Common myeloid progenitor, CD34-positive (primary cell): ENCODE measurements around the gene MYL3.
"Not testable (repeated sequence)": the region's sequence is repeated elsewhere in the genome, so short reads cannot be mapped to it uniquely, and the experiment has no call there.

ENCODE experiments used
- CTCF ChIA-PET: fragments of 350-600 bp; sonication (Branson Sonifier 250); formaldehyde crosslinking; loops from one replicate; lab custom pipeline; 2021; ENCODE audit warnings: antibody characterized with exemption; lab: Charles Lee
- POLR2A ChIA-PET: fragments of 350-600 bp; sonication (Branson Sonifier 250); formaldehyde crosslinking; loops from one replicate; lab custom pipeline; 2021; ENCODE audit warnings: antibody characterized with exemption; lab: Charles Lee
- DNase-seq, 3 donors: peaks; one replicate each; pipeline versions ENCODE4 v3.0.0 to v3.0.0-alpha.2; 2013
- H3K27ac ChIP-seq, 2 experiments: 1 replicate in 1 of 2; 2 replicates in 1 of 2; pipeline ENCODE4 v1.7.0; 2013; ENCODE audit warnings: inconsistent platforms in 2 of 2, low read length in 2 of 2, mild to moderate bottlenecking in 2 of 2, low read depth in 1 of 2, moderate library complexity in 1 of 2; ENCODE audit not compliant: severe bottlenecking in 2 of 2, insufficient read depth in 1 of 2, poor library complexity in 1 of 2
- H3K27me3 ChIP-seq, 5 experiments: replicated peaks in 2 of 5; 1 replicate in 3 of 5; 2 replicates in 2 of 5; pipeline versions ENCODE4 v1.6.1 to v1.7.0; 2013; ENCODE audit warnings: low read length in 4 of 5, mild to moderate bottlenecking in 2 of 5, moderate library complexity in 2 of 5, inconsistent platforms in 1 of 5; ENCODE audit not compliant: insufficient read depth in 5 of 5, control insufficient read depth in 4 of 5
- H3K36me3 ChIP-seq, 4 experiments: 1 replicate in 2 of 4; 2 replicates in 2 of 4; pipeline versions ENCODE4 v1.6.1 to v1.7.0; 2013; ENCODE audit warnings: low read length in 3 of 4, control low read depth in 1 of 4, mild to moderate bottlenecking in 1 of 4; ENCODE audit not compliant: control insufficient read depth in 4 of 4, insufficient read depth in 4 of 4
- H3K4me1 ChIP-seq, 4 experiments: 1 replicate in 3 of 4; 2 replicates in 1 of 4; pipeline versions ENCODE4 v1.6.1 to v1.7.1; 2013; ENCODE audit warnings: low read length in 3 of 4, mild to moderate bottlenecking in 3 of 4, control low read depth in 1 of 4, inconsistent platforms in 1 of 4, moderate library complexity in 1 of 4; ENCODE audit not compliant: control insufficient read depth in 4 of 4, insufficient read depth in 4 of 4; ENCODE audit errors: control extremely low read depth in 1 of 4
- H3K4me3 ChIP-seq, 7 experiments: 1 replicate in 4 of 7; 2 replicates in 3 of 7; pipeline versions ENCODE4 v1.5.1 to v1.7.0; 2013; ENCODE audit warnings: mild to moderate bottlenecking in 7 of 7, low read length in 6 of 7, moderate library complexity in 6 of 7, inconsistent platforms in 2 of 7, low read depth in 2 of 7, control low read depth in 1 of 7; ENCODE audit not compliant: insufficient read depth in 4 of 7, control insufficient read depth in 1 of 7; ENCODE audit errors: extremely low read depth in 1 of 7
- H3K9me3 ChIP-seq, 5 experiments: 1 replicate in 4 of 5; 2 replicates in 1 of 5; pipeline versions ENCODE4 v1.6.1 to v1.7.1; 2013; ENCODE audit warnings: low read length in 4 of 5, mild to moderate bottlenecking in 2 of 5, inconsistent platforms in 1 of 5, low read depth in 1 of 5, moderate library complexity in 1 of 5; ENCODE audit not compliant: control insufficient read depth in 4 of 5, insufficient read depth in 2 of 5; ENCODE audit errors: control extremely low read depth in 1 of 5
- WGBS: methylation state at CpG from one replicate; pipeline ENCODE4 v1.1.5; 2013; ENCODE audit not compliant: insufficient coverage; 5-methylcytosine and 5-hydroxymethylcytosine counted together

Gene MYL3

DNA sequence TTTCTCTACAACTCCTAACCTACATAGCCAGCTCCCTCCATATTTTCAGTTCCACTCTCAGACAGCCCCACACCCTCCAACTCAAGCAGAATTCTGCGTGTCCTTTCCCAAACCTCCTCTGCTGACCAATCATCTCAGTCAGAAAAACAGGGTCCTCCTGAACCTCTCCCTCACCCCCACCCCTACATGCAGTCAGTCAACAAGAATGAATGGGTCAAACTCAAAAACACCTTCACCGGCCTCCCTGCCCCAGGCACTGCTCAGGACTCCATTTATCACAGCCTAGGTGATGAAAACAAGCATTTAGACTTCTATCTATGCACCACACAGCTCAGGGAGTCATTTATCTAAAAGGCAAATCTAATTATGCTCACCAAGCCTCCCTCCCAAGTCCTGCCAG lies 32.4 kb downstream of the MYL3 start:
- Histone ChIP-seq H3K4me1 (no peaks in the 10 kb centered on the region), H3K27ac (no peak overlapping the region), H3K36me3 (no peaks in the 10 kb centered on the region), H3K9me3 (no peaks in the 10 kb centered on the region), H3K4me3 (no peak overlapping the region), H3K27me3 (no peaks in the 10 kb centered on the region)
- ChIA-PET CTCF (no interaction called here), POLR2A (no interaction called here)
- WGBS, result 100% methylated on average over 2 of the region's 2 CpGs
- DNase-seq, result no peak

DNA sequence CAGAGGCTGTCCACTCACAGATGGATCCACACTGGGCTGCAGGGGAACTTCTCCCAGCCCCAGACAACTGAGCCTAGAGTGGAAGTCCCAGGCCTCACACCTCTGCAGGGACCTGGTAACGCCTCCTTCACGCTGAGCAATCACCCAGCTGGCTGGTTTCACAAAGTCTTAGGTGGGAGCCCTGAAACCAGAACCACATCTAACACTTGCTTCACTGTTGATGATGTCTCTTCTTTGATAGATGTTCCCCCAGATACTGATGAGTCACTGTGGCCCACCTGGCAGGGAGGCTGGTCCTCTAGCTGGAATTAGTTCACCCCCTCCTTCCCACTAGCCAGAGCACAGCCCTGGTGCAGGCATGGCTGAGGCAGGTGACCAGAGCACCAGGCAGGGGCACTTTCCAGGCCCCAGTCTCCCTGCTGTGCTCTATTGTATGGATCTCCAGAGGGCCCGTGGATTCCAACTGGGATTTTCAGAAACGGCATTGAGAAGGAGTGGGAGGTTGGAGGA lies 33.5 kb downstream of the MYL3 start:
- no peak overlapping the region for H3K4me3 ChIP-seq
- no peak for DNase-seq
- no peak overlapping the region for H3K27ac ChIP-seq
- H3K27me3 ChIP-seq, result no peaks in the 10 kb centered on the region
- 96% methylated on average over 4 of the region's 4 CpGs for WGBS
- no peaks in the 10 kb centered on the region for H3K9me3 ChIP-seq
- CTCF ChIA-PET, result no interaction called here
- POLR2A ChIA-PET, result no interaction called here
- H3K4me1 ChIP-seq, result no peaks in the 10 kb centered on the region
- H3K36me3 ChIP-seq, result no peaks in the 10 kb centered on the region

DNA sequence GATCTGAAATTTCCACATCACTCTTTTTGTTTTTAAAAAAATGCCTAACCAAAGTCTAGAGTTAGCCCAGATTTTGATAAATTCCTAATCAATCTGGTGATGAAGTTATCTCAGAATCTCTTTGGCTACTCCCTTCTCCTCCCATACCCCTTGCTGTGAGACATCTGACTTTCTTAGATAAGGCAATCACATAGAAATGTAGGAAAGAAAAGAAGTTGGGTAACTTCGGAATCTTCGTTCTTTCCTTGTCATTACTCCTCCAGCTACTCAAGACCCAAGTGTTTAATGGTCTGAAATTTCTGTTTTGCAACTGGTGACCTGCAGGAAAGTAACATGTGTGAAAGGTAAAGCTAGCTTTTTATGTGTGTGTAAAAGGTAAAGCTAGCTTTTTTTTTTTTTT lies 37.8 kb downstream of the MYL3 start:
- DNase-seq, result no peak
- Histone ChIP-seq H3K9me3 (peaks cover 0 to 19% (median 12%) of the 10 kb centered on the region in 5 experiments), H3K4me3 (no peak overlapping the region), H3K36me3 (no peaks in the 10 kb centered on the region), H3K27ac (no peak overlapping the region), H3K27me3 (no peaks in the 10 kb centered on the region), H3K4me1 (no peaks in the 10 kb centered on the region)
- CTCF ChIA-PET, result no interaction called here
- POLR2A ChIA-PET, result no interaction called here
- no CpG with 5 or more reads among the region's 2 CpGs for WGBS

DNA sequence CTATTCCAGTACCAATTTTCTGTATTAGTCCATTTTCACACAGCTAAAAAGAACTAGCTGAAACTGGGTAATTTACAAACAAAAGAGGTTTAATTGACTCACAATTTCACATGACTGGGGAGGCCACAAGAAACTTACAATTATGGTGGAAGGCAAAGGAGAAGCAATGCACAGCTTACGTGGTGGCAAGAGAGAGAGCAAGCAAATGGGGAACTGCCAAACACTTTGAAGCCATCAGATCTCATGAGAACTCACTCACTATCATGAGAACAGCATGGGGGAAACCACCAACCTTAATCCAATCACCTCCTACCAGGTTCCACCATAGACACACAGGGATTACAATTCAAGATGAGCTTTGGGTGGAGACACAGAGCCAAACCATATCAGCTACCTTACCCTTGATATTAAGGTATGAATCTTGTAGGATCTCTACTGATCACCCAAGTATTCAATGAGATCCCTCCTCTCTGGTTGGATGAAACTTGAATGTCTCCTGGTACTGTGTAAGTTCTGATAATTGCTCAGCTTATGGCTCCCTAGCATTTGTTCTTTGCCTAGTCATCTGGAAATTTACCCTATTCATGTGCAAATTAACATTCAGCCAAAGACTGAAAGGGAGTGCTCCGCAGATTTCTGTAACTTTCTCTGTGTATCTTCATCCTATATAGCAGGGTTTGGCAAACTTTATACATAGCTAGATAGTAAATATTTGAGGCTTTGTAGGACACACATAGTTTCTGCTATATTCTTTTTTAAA lies 38.9 kb downstream of the MYL3 start:
- Histone ChIP-seq H3K27ac (no peak overlapping the region), H3K27me3 (no peaks in the 10 kb centered on the region), H3K4me3 (no peak overlapping the region), H3K4me1 (no peaks in the 10 kb centered on the region), H3K36me3 (no peaks in the 10 kb centered on the region), H3K9me3 (peaks cover 0 to 19% (median 12%) of the 10 kb centered on the region in 5 experiments)
- POLR2A ChIA-PET, result no interaction called here
- DNase-seq, result no peak
- CTCF ChIA-PET, result no interaction called here
- WGBS, result no CpG with 5 or more reads among the region's 2 CpGs

DNA sequence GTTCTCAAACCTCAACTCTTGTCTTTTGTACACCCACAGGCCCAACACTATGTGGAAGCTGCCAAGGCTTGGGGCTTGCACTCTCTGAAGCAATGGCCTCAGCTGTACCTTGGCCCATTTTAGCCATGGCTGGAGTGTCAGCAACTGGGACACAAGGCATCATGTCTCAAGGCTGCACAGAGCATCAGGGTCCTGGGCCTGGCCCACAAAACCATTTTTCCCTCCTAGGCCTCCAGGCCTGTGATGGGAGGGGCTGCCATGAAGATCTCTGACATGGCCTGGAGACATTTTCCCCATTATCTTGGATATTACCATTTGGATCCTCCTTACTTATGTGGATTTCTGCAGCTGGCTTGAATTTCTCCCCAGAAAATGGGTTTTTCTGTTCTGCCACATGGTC lies 39.9 kb downstream of the MYL3 start:
- H3K27ac ChIP-seq, POLR2A ChIA-PET, DNase-seq: not testable (repeated sequence)

DNA sequence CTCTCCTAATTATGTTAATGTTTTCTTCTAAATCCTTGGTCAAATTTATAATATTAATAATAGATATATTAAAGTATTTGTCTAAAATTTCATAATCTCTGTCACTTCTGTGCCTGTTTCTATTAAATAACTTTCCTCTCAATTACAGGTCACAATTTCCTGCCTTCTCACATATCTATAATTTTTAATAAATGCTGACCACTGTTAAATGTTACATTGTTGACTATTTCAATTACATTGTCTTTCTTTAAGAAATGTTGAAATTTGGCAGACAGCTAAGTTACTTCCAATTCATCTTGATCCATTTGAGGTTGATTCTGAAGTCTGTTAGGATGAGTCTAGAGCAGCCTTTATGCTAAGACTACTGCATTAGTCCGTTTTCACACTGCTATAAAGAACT lies 41.7 kb downstream of the MYL3 start:
- no peak for DNase-seq
- ChIA-PET POLR2A (no interaction called here), CTCF (no interaction called here)
- H3K4me1 ChIP-seq, result no peaks in the 10 kb centered on the region
- H3K27me3 ChIP-seq, result no peaks in the 10 kb centered on the region
- H3K36me3 ChIP-seq, result no peaks in the 10 kb centered on the region
- H3K27ac ChIP-seq, result no peak overlapping the region
- WGBS, result no CpG with 5 or more reads among the region's 1 CpG
- H3K9me3 ChIP-seq, result peaks cover 0 to 19% (median 12%) of the 10 kb centered on the region in 5 experiments
- no peak overlapping the region for H3K4me3 ChIP-seq

More for the DNA sequence above, 39.9 kb downstream of the MYL3 start:
- H3K4me1 ChIP-seq, CTCF ChIA-PET, H3K27me3 ChIP-seq, H3K36me3 ChIP-seq, H3K4me3 ChIP-seq: not testable (repeated sequence)
- peaks cover 0 to 19% (median 12%) of the 10 kb centered on the region in 5 experiments for H3K9me3 ChIP-seq

DNA sequence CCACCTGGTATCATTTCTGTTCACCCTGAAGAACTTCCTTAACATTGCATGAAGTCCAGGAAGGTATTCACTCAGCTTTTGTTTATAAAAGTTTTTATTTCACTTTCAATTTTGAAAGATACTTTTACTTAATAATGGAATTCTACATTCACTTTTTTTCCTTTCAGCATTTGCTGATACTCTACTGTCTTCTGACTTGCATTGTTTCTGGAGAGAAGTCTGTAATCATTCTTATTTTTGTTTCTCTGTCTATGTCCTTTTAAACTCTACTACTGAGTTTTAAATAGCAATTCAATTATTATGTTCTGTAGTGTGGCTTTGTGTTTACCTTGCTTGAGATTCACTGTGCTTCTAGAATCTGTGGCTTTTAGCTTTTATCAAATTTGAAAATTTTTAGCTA lies 42.4 kb downstream of the MYL3 start:
- Histone ChIP-seq H3K36me3 (no peaks in the 10 kb centered on the region), H3K4me3 (no peak overlapping the region), H3K9me3 (peaks cover 0 to 19% (median 12%) of the 10 kb centered on the region in 5 experiments), H3K27me3 (no peaks in the 10 kb centered on the region), H3K27ac (no peak overlapping the region), H3K4me1 (no peaks in the 10 kb centered on the region)
- POLR2A ChIA-PET, result no interaction called here
- CTCF ChIA-PET, result interaction anchor here (1.6 kb wide), 1 partner anchor 11 kb away, joined by 3 read pairs; no protein-coding TSS in a partner anchor
- DNase-seq, result no peak
